H9 (cell line): Measurements from ENCODE around the gene CADM1. TPM values are rescaled to one million over a fixed set of nuclear protein-coding genes. Genes with fewer than 3 reads are reported as not detected.

Experiments
- DNase-seq: peaks from one replicate; pipeline ENCODE4 v3.0.0-alpha.2; 2017
- H2AFZ ChIP-seq: one replicate; pipeline ENCODE4 v1.6.1; 2013; ENCODE audit warnings: mild to moderate bottlenecking, low read length, control low read depth, moderate library complexity
- H2AK5ac ChIP-seq: 2 replicates; pipeline ENCODE4 v1.6.1; 2013; ENCODE audit warnings: low read length, control low read depth, mixed read lengths; ENCODE audit not compliant: insufficient read length
- H2BK120ac ChIP-seq: one replicate; pipeline ENCODE4 v1.6.1; 2013; ENCODE audit warnings: low read depth, mild to moderate bottlenecking, low read length, control low read depth, inconsistent platforms; ENCODE audit not compliant: poor library complexity, severe bottlenecking
- H2BK12ac ChIP-seq: 2 replicates; pipeline ENCODE4 v1.6.1; 2013; ENCODE audit warnings: low read length, control low read depth, mixed read lengths, low read depth; ENCODE audit not compliant: insufficient read length
- H2BK15ac ChIP-seq: 2 replicates; pipeline ENCODE4 v1.6.1; 2013; ENCODE audit warnings: low read depth, low read length, control low read depth
- H2BK20ac ChIP-seq: one replicate; pipeline ENCODE4 v1.6.1; 2013; ENCODE audit warnings: low read depth, mild to moderate bottlenecking, low read length, control low read depth, inconsistent platforms; ENCODE audit not compliant: poor library complexity, severe bottlenecking
- H2BK5ac ChIP-seq: 2 replicates; pipeline ENCODE4 v1.6.1; 2013; ENCODE audit warnings: low read length, control low read depth, mixed read lengths; ENCODE audit not compliant: insufficient read length
- H3K14ac ChIP-seq: 2 replicates; pipeline ENCODE4 v1.6.1; 2013; ENCODE audit warnings: low read length, control low read depth; ENCODE audit not compliant: insufficient read depth
- H3K18ac ChIP-seq: 2 replicates; pipeline ENCODE4 v1.6.1; 2013; ENCODE audit warnings: low read depth, mild to moderate bottlenecking, mixed read lengths, low read length, control low read depth; ENCODE audit not compliant: insufficient read length
- H3K23ac ChIP-seq: 2 replicates; pipeline ENCODE4 v1.6.1; 2013; ENCODE audit warnings: low read length, control low read depth, mixed read lengths, low read depth; ENCODE audit not compliant: insufficient read length
- H3K23me2 ChIP-seq: 2 replicates; pipeline ENCODE4 v1.6.1; 2013; ENCODE audit warnings: low read depth, mild to moderate bottlenecking, mixed read lengths, low read length, control low read depth; ENCODE audit not compliant: insufficient read length, poor library complexity, severe bottlenecking
- H3K27ac ChIP-seq: 2 replicates; pipeline ENCODE4 v1.5.1; 2013; ENCODE audit warnings: low read length, control low read depth, mixed read lengths, low read depth; ENCODE audit not compliant: insufficient read length
- H3K27me3 ChIP-seq: 2 replicates; pipeline ENCODE4 v1.6.1; 2013; ENCODE audit warnings: low read length, control low read depth, inconsistent platforms; ENCODE audit not compliant: insufficient read depth
- H3K4ac ChIP-seq: 2 replicates; pipeline ENCODE4 v1.6.1; 2013; ENCODE audit warnings: low read depth, mild to moderate bottlenecking, control low read depth, inconsistent platforms, low read length, moderate library complexity
- H3K4me1 ChIP-seq: 2 replicates; pipeline ENCODE4 v1.6.1; 2013; ENCODE audit warnings: low read length, control low read depth, inconsistent platforms; ENCODE audit not compliant: insufficient read depth
- H3K4me2 ChIP-seq: 2 replicates; pipeline ENCODE4 v1.6.1; 2013; ENCODE audit warnings: low read length, control low read depth, mixed read lengths; ENCODE audit not compliant: insufficient read length, insufficient read depth
- H3K56ac ChIP-seq: 2 replicates; pipeline ENCODE4 v1.6.1; 2013; ENCODE audit warnings: low read depth, mild to moderate bottlenecking, mixed read lengths, low read length, control low read depth; ENCODE audit not compliant: insufficient read length
- H3K79me1 ChIP-seq: 2 replicates; pipeline ENCODE4 v1.6.1; 2013; ENCODE audit warnings: low read depth, mild to moderate bottlenecking, moderate library complexity, low read length, control low read depth, inconsistent platforms; ENCODE audit not compliant: insufficient read depth, poor library complexity, severe bottlenecking
- H3K79me2 ChIP-seq: 2 replicates; pipeline ENCODE4 v1.6.1; 2013; ENCODE audit warnings: low read length, control low read depth, inconsistent platforms; ENCODE audit not compliant: insufficient read depth
- H3K9ac ChIP-seq: 2 replicates; pipeline ENCODE4 v1.6.1; 2013; ENCODE audit warnings: low read length, control low read depth, mixed read lengths; ENCODE audit not compliant: insufficient read length; ENCODE audit errors: extremely low read depth
- H3K9me3 ChIP-seq: one replicate; pipeline ENCODE4 v1.6.1; 2013; ENCODE audit warnings: low read depth, low read length, inconsistent platforms; ENCODE audit not compliant: control insufficient read depth
- H3T11ph ChIP-seq: one replicate; pipeline ENCODE4 v1.6.1; 2013; ENCODE audit warnings: mild to moderate bottlenecking, low read length, control low read depth, inconsistent platforms
- H4K20me1 ChIP-seq: one replicate; pipeline ENCODE4 v1.6.1; 2013; ENCODE audit not compliant: control insufficient read depth, insufficient read length, insufficient read depth
- H4K5ac ChIP-seq: 2 replicates; pipeline ENCODE4 v1.6.1; 2013; ENCODE audit warnings: low read depth, mild to moderate bottlenecking, mixed read lengths, low read length, control low read depth; ENCODE audit not compliant: insufficient read length
- H4K8ac ChIP-seq: replicated peaks from 2 replicates; pipeline ENCODE4 v1.6.1; 2013; ENCODE audit warnings: low read length, control low read depth, mixed read lengths, low read depth; ENCODE audit not compliant: insufficient read length
- H4K91ac ChIP-seq: 2 replicates; pipeline ENCODE4 v1.6.1; 2013; ENCODE audit warnings: low read depth, mild to moderate bottlenecking, moderate library complexity, mixed read lengths, low read length, control low read depth; ENCODE audit not compliant: insufficient read length
- H3K27ac Mint-ChIP-seq, 3 experiments: 2 replicates in 2 of 3; 3 replicates in 1 of 3; pipeline ENCODE4 v1.8.0; 2020 to 2021; ENCODE audit warnings: mixed read lengths in 3 of 3, mild to moderate bottlenecking in 1 of 3, moderate library complexity in 1 of 3
- H3K27me3 Mint-ChIP-seq: 2 replicates; pipeline ENCODE4 v1.8.0; 2021; ENCODE audit warnings: low read depth, mild to moderate bottlenecking, moderate library complexity, mixed read lengths
- H3K36me3 Mint-ChIP-seq, 3 experiments: 2 replicates in 2 of 3; 3 replicates in 1 of 3; pipeline ENCODE4 v1.8.0; 2020 to 2021; ENCODE audit warnings: low read depth in 3 of 3, mixed read lengths in 3 of 3; ENCODE audit not compliant: insufficient read depth in 1 of 3
- H3K4me1 Mint-ChIP-seq, 2 experiments: 2 replicates each; pipeline ENCODE4 v1.8.0; 2020; ENCODE audit warnings: mixed read lengths in 2 of 2
- H3K4me3 Mint-ChIP-seq, 2 experiments: 2 replicates in 1 of 2; 3 replicates in 1 of 2; pipeline ENCODE4 v1.8.0; 2020 to 2021; ENCODE audit warnings: mild to moderate bottlenecking in 2 of 2, mixed read lengths in 2 of 2, moderate library complexity in 1 of 2
- H3K9me3 Mint-ChIP-seq, 2 experiments: 2 replicates in 1 of 2; 3 replicates in 1 of 2; pipeline ENCODE4 v1.8.0; 2020; ENCODE audit warnings: mild to moderate bottlenecking in 2 of 2, mixed read lengths in 2 of 2, moderate library complexity in 1 of 2
- CTCF ChIP-seq: fragments of 200-600 bp; sonication (generic); conservative IDR thresholded peaks from 3 replicates; pipeline ENCODE4 v1.8.0; 2021; ENCODE audit warnings: antibody characterized with exemption, mild to moderate bottlenecking
- WGBS: extraction: QIAGEN DNeasy Blood & Tissue Kit; methylation state at CpG from one replicate; pipeline ENCODE4 v1.1.7; 2013; ENCODE audit warnings: missing lambda C conversion rate, low lambda C conversion rate, mixed read lengths; ENCODE audit not compliant: insufficient read length; ENCODE audit errors: extremely low coverage; 5-methylcytosine and 5-hydroxymethylcytosine counted together
- total RNA-seq: library from RNA; stranded (reverse); gene quantifications from 2 replicates; pipeline ENCODE4 v1.2.1, GENCODE V29; 2021

The CADM1 gene
- total RNA-seq, 1 experiment from 2014 or later, result 11.9 TPM

- no peak overlapping the region for H3K4me2 ChIP-seq
- Mint-ChIP-seq H3K4me3 (no peak overlapping the region), H3K27me3 (peaks cover 5% of the 10 kb centered on the region)
Observed at GRCh38 chr11:115190196-115190595, 314.0 kb downstream of the CADM1 start.

More at GRCh38 chr11:115190196-115190595, 314.0 kb downstream of the CADM1 start:
- Histone ChIP-seq H4K91ac (no peak overlapping the region), H3K56ac (no peak overlapping the region), H3K18ac (no peak overlapping the region), H4K8ac (no peak overlapping the region), H3T11ph (no peak overlapping the region), H2BK12ac (no peak overlapping the region), H2BK15ac (no peak overlapping the region), H2AFZ (no peak overlapping the region), H3K27me3 (no peaks in the 10 kb centered on the region), H4K5ac (no peak overlapping the region), H3K9ac (no peak overlapping the region), H2BK5ac (no peak overlapping the region), H2BK20ac (no peak overlapping the region), H4K20me1 (no peaks in the 10 kb centered on the region), H3K23ac (no peak overlapping the region), H3K4ac (no peak overlapping the region), H3K9me3 (no peaks in the 10 kb centered on the region), H3K4me1 (no peaks in the 10 kb centered on the region), H3K14ac (no peak overlapping the region), H3K79me1 (no peaks in the 10 kb centered on the region), H3K27ac (no peak overlapping the region), H3K79me2 (no peaks in the 10 kb centered on the region), H2BK120ac (no peak overlapping the region), H3K23me2 (no peaks in the 10 kb centered on the region), H2AK5ac (no peak overlapping the region)
- H3K4me1 Mint-ChIP-seq, result peaks cover 0 to 12% of the 10 kb centered on the region in 2 experiments; a peak in 3 of 4 replicates
- no peak overlapping the region for H3K27ac Mint-ChIP-seq
- H3K9me3 Mint-ChIP-seq, result no peaks in the 10 kb centered on the region
- no peaks in the 10 kb centered on the region for H3K36me3 Mint-ChIP-seq
- WGBS, result no CpG with 5 or more reads among the region's 1 CpG
- DNase-seq, result no peak
- TF ChIP-seq CTCF, result no peak
